Gastroesophageal sphincter (tissue), 3 donors: Measurements from ENCODE around the gene PRKAR1B.

Experiments
- EP300 ChIP-seq: sonication (generic); formaldehyde crosslinking; IDR thresholded peaks from one replicate; pipeline ENCODE4 v1.6.1; 2017; ENCODE audit warnings: antibody characterized with exemption, mild to moderate bottlenecking
- POLR2A ChIP-seq, 2 donors: fragments of 450-650 bp; IDR thresholded peaks; one replicate each; pipeline ENCODE4 v1.6.1; 2017; ENCODE audit warnings: antibody characterized with exemption in 2 of 2, mild to moderate bottlenecking in 2 of 2, moderate library complexity in 1 of 2
- POLR2AphosphoS5 ChIP-seq: sonication (generic); formaldehyde crosslinking; IDR thresholded peaks from one replicate; pipeline ENCODE4 v1.6.1; 2017; ENCODE audit warnings: antibody characterized with exemption
- TF ChIP-seq, protein P1 (sequence below), 4 experiments: fragments of 200-600 bp in 2 of 4; fragments of 450-650 bp in 2 of 4; sonication (generic) in 1 of 4; IDR thresholded peaks; one replicate each; pipeline ENCODE4 v1.5.1; 2017 to 2019; ENCODE audit warnings: antibody characterized with exemption in 4 of 4, mild to moderate bottlenecking in 2 of 4, moderate library complexity in 2 of 4

DNA sequence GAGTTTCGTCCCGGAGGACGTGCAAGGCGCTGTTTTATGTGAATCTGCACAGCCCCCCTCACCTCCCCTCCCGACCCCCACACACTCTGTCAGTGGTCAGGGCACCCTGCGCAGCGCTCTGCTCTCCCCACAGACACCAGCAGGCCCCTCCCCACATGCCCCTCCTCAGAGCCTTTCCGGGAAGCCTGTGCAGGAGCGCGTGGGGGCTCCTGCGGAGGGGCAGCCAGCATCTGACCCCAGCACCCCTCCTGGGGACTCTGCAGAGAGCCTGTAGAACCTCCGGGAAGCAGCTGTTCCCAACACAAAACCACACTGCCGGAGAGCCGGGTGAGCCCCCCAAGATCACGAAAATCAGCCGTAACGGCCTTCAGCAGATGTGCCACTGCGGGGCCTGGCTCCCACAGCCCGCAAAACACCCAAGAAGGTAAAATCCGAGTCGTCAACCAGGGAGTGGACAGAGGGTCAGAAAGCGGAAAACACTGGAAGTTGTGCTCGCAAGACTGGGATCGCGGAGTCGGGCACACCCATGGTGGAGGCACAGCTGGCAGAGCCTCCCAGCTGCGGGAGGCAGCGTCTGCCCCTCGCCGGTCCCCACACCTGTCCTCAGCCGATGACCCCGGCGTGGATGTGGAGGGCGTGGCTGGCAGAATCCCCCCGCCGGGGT, 153.7 kb downstream of the PRKAR1B start:
- TF ChIP-seq, protein P1, sequence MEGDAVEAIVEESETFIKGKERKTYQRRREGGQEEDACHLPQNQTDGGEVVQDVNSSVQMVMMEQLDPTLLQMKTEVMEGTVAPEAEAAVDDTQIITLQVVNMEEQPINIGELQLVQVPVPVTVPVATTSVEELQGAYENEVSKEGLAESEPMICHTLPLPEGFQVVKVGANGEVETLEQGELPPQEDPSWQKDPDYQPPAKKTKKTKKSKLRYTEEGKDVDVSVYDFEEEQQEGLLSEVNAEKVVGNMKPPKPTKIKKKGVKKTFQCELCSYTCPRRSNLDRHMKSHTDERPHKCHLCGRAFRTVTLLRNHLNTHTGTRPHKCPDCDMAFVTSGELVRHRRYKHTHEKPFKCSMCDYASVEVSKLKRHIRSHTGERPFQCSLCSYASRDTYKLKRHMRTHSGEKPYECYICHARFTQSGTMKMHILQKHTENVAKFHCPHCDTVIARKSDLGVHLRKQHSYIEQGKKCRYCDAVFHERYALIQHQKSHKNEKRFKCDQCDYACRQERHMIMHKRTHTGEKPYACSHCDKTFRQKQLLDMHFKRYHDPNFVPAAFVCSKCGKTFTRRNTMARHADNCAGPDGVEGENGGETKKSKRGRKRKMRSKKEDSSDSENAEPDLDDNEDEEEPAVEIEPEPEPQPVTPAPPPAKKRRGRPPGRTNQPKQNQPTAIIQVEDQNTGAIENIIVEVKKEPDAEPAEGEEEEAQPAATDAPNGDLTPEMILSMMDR (IDR thresholded peaks at IDR 0.05): no peak
- TF ChIP-seq POLR2A (IDR thresholded peaks at IDR 0.05): no peak
- no peak for TF ChIP-seq EP300
- TF ChIP-seq POLR2AphosphoS5: no peak
